Mesenteric fat pad (tissue), 1 donor: ENCODE data around the gene SUMO4. TPM values are rescaled to one million over a fixed set of nuclear protein-coding genes. Genes with fewer than 3 reads are reported as not detected.

ENCODE experiments used
- DNase-seq: peaks from one replicate; pipeline ENCODE4 v3.0.0-alpha.2; 2020; ENCODE audit warnings: low spot score
- total RNA-seq: library from RNA; stranded (reverse); fragmentation: NEBNext Ultra II Directional; extraction: Animal tissue kit (Norgen Biotek cat#: 25700); gene quantifications from one replicate; pipeline ENCODE4 v1.2.1, GENCODE V29; 2021
- donor health status: DM: yes; HTN: yes; CAD: no.

SUMO4 gene
- total RNA-seq, 1 donor from 2014 or later: 1.2 TPM

GRCh38 chr6:149431905-149432775, 32.1 kb downstream of the SUMO4 start:
- DNase-seq: no peak

GRCh38 chr6:149433405-149433804, 33.3 kb downstream of the SUMO4 start:
- DNase-seq: no peak

GRCh38 chr6:149433881-149434280, 33.8 kb downstream of the SUMO4 start:
- no peak for DNase-seq

GRCh38 chr6:149435919-149436586, 36.0 kb downstream of the SUMO4 start:
- no peak for DNase-seq

- no peak for DNase-seq
Measured at GRCh38 chr6:149436647-149437046, 36.6 kb downstream of the SUMO4 start.

- no peak for DNase-seq
Measured at GRCh38 chr6:149437212-149437611, 37.1 kb downstream of the SUMO4 start.

- DNase-seq: no peak
Measured at GRCh38 chr6:149438855-149439254, 38.8 kb downstream of the SUMO4 start.

- DNase-seq: no peak
Measured at GRCh38 chr6:149439626-149440025, 39.6 kb downstream of the SUMO4 start.

GRCh38 chr6:149440735-149441671, 40.9 kb downstream of the SUMO4 start:
- DNase-seq: no peak

- DNase-seq: no peak
Measured at GRCh38 chr6:149441740-149442139, 41.7 kb downstream of the SUMO4 start.

- DNase-seq: peak; percentile 57
Measured at GRCh38 chr6:149443411-149444181, 43.5 kb downstream of the SUMO4 start.

GRCh38 chr6:149444360-149445094, 44.5 kb downstream of the SUMO4 start:
- DNase-seq: peak; percentile 51

- no peak for DNase-seq
Measured at GRCh38 chr6:149445095-149445466, 45.0 kb downstream of the SUMO4 start.

GRCh38 chr6:149445573-149445972, 45.5 kb downstream of the SUMO4 start:
- DNase-seq: no peak

GRCh38 chr6:149446791-149447376, 46.8 kb downstream of the SUMO4 start:
- DNase-seq: no peak

GRCh38 chr6:149448821-149449453, 48.9 kb downstream of the SUMO4 start:
- DNase-seq: no peak

GRCh38 chr6:149449831-149450678, 50.0 kb downstream of the SUMO4 start:
- no peak for DNase-seq
